ENCODE data around the gene ZFR. TPM values are rescaled to one million over a fixed set of nuclear protein-coding genes. Genes with fewer than 3 reads are reported as not detected.

The ZFR gene
- polyA plus RNA-seq, 1 donor (not counting 4 experiments of a cell fraction or from before 2014, with no cell fraction given): 58.7 TPM

DNA sequence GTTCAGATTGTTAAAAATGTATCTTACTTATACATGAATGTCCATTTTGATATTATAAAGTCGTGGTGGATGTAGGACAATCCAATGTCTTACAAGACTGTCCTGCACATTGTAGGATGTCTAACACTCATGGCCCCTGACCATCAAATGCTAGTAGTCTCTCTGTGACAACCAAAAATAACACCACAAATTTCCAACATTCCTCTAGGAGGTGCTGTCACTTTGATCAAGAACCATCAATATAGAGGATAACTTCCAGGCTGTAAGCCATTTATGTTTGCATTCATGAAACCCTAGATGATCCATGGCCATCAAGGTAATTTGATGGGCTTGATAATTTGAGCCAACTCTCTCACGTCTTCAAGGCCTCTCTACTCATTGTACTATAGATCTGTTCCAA lies 20.5 kb upstream of the ZFR start:
- FAIRE-seq (no peak), DNase-seq (ENCODE audit: low read depth, low spot score) (no peak)
- TF ChIP-seq EZH2 (IDR thresholded peaks at IDR 0.05; ENCODE audit: low read length): no peak
- TF ChIP-seq, protein P1, sequence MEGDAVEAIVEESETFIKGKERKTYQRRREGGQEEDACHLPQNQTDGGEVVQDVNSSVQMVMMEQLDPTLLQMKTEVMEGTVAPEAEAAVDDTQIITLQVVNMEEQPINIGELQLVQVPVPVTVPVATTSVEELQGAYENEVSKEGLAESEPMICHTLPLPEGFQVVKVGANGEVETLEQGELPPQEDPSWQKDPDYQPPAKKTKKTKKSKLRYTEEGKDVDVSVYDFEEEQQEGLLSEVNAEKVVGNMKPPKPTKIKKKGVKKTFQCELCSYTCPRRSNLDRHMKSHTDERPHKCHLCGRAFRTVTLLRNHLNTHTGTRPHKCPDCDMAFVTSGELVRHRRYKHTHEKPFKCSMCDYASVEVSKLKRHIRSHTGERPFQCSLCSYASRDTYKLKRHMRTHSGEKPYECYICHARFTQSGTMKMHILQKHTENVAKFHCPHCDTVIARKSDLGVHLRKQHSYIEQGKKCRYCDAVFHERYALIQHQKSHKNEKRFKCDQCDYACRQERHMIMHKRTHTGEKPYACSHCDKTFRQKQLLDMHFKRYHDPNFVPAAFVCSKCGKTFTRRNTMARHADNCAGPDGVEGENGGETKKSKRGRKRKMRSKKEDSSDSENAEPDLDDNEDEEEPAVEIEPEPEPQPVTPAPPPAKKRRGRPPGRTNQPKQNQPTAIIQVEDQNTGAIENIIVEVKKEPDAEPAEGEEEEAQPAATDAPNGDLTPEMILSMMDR (optimal IDR thresholded peaks at IDR 0.05 in 1 of 3, IDR thresholded peaks at IDR 0.05 in 1 of 3, conservative IDR thresholded peaks at IDR 0.05 in 1 of 3; ENCODE audit: extremely low read depth in 1 of 3, insufficient read depth in 2 of 3, low read length in 3 of 3): no peak

DNA sequence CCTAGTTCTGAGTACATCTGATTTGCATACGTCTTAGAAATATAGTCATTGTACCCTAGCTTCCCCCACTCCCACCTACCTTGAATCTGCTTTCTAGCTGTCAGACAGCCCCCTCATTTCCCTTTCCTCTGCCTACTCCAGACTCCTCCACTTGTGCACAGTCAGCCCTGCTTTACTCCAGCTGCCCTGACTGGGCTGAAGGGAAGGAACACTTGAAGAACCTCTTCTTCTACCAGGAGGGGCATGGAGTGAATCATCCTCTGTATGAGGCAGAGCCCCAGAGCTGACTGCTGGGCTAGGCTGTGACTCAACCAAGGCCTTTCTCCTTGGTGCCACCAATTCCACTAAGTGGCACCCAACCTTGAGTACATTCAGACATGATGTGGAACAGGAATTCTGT lies 18.1 kb upstream of the ZFR start:
- no peaks in the 10 kb centered on the region for H3K9me3 ChIP-seq (ENCODE audit: control insufficient read depth, low read depth, low read length)
- peaks cover 2% of the 10 kb centered on the region for H3K27me3 ChIP-seq (ENCODE audit: control insufficient read depth, extremely low read depth, insufficient read depth, low read length)
- H3K4me2 ChIP-seq (ENCODE audit: control insufficient read depth, extremely low read depth, insufficient read depth, low read depth, low read length): no peak overlapping the region
- no peaks in the 10 kb centered on the region for H3K36me3 ChIP-seq (ENCODE audit: control insufficient read depth in 2 of 2, extremely low read depth in 1 of 2, insufficient read depth in 2 of 2, low read length in 2 of 2)
- no peak overlapping the region for H2AFZ ChIP-seq (ENCODE audit: control insufficient read depth, low read length)
- no peak overlapping the region for H3K4me3 ChIP-seq (ENCODE audit: control insufficient read depth in 2 of 3, extremely low read depth in 1 of 3, insufficient read depth in 2 of 3, low read depth in 1 of 3, low read length in 3 of 3)
- H3K27ac ChIP-seq (ENCODE audit: control insufficient read depth, insufficient read depth, low read length): no peak overlapping the region
- H3K9me1 ChIP-seq (ENCODE audit: control insufficient read depth, extremely low read depth, insufficient read depth, low read length): no peaks in the 10 kb centered on the region
- no peaks in the 10 kb centered on the region for H3K79me2 ChIP-seq (ENCODE audit: control insufficient read depth, insufficient read depth, low read length)
- H4K20me1 ChIP-seq (ENCODE audit: control insufficient read depth, extremely low read depth, insufficient read depth, low read length): no peaks in the 10 kb centered on the region
- FAIRE-seq: no peak
- TF ChIP-seq EZH2 (IDR thresholded peaks at IDR 0.05; ENCODE audit: low read length): no peak
- TF ChIP-seq, protein P1 (optimal IDR thresholded peaks at IDR 0.05 in 1 of 3, IDR thresholded peaks at IDR 0.05 in 1 of 3, conservative IDR thresholded peaks at IDR 0.05 in 1 of 3; ENCODE audit: extremely low read depth in 1 of 3, insufficient read depth in 2 of 3, low read length in 3 of 3): no peak
- no peak overlapping the region for H3K9ac ChIP-seq (ENCODE audit: control insufficient read depth, extremely low read depth, insufficient read depth, low read length)
- DNase-seq (ENCODE audit: low read depth, low spot score): peak; percentile 15
- dilution Hi-C loops (cut with MboI; ENCODE audit: extremely low pct_ligation_motif_present, low sequenced_read_pairs): no loop called here
- H3K4me1 ChIP-seq (ENCODE audit: control insufficient read depth, extremely low read depth, insufficient read depth, low read length): no peaks in the 10 kb centered on the region

More for the DNA sequence above, 20.5 kb upstream of the ZFR start:
- Histone ChIP-seq H3K79me2 (ENCODE audit: control insufficient read depth, insufficient read depth, low read length) (no peaks in the 10 kb centered on the region), H4K20me1 (ENCODE audit: control insufficient read depth, extremely low read depth, insufficient read depth, low read length) (no peaks in the 10 kb centered on the region), H3K4me3 (ENCODE audit: control insufficient read depth in 2 of 3, extremely low read depth in 1 of 3, insufficient read depth in 2 of 3, low read depth in 1 of 3, low read length in 3 of 3) (no peak overlapping the region), H3K9ac (ENCODE audit: control insufficient read depth, extremely low read depth, insufficient read depth, low read length) (no peak overlapping the region), H3K27me3 (ENCODE audit: control insufficient read depth, extremely low read depth, insufficient read depth, low read length) (no peaks in the 10 kb centered on the region), H3K4me2 (ENCODE audit: control insufficient read depth, extremely low read depth, insufficient read depth, low read depth, low read length) (no peak overlapping the region), H3K27ac (ENCODE audit: control insufficient read depth, insufficient read depth, low read length) (no peak overlapping the region), H3K9me1 (ENCODE audit: control insufficient read depth, extremely low read depth, insufficient read depth, low read length) (no peaks in the 10 kb centered on the region), H3K36me3 (ENCODE audit: control insufficient read depth in 2 of 2, extremely low read depth in 1 of 2, insufficient read depth in 2 of 2, low read length in 2 of 2) (no peaks in the 10 kb centered on the region), H3K4me1 (ENCODE audit: control insufficient read depth, extremely low read depth, insufficient read depth, low read length) (no peaks in the 10 kb centered on the region), H3K9me3 (ENCODE audit: control insufficient read depth, low read depth, low read length) (no peaks in the 10 kb centered on the region), H2AFZ (ENCODE audit: control insufficient read depth, low read length) (no peak overlapping the region)
- dilution Hi-C loops (cut with MboI; ENCODE audit: extremely low pct_ligation_motif_present, low sequenced_read_pairs): no loop called here

Measured in keratinocyte (primary cell).